B cell (primary cell): ENCODE results near the gene PNMA3. TPM values are rescaled to one million over a fixed set of nuclear protein-coding genes. Genes with fewer than 3 reads are reported as not detected.

Source experiments
- ATAC-seq: fragments of 200-7000 bp; cut with Tn5 transposase; one replicate; pipeline ENCODE4 v1.10.0; 2021; ENCODE audit warnings: low read depth, mild to moderate bottlenecking, moderate number of reproducible peaks, moderate library complexity
- CTCF ChIA-PET: fragments of 350-600 bp; sonication (Branson Sonifier 250); formaldehyde crosslinking; loops from one replicate; lab custom pipeline; 2021; ENCODE audit warnings: antibody characterized with exemption, inconsistent platforms; lab: Charles Lee
- POLR2A ChIA-PET: fragments of 350-600 bp; sonication (Branson Sonifier 250); formaldehyde crosslinking; loops from one replicate; lab custom pipeline; 2021; ENCODE audit warnings: antibody characterized with exemption; lab: Charles Lee
- DNase-seq: peaks from one replicate; pipeline ENCODE4 v3.0.0; 2013
- H2AFZ ChIP-seq: 2 replicates; pipeline ENCODE4 v1.6.1; 2012; ENCODE audit warnings: mild to moderate bottlenecking, low read depth, low read length; ENCODE audit not compliant: insufficient read depth, poor library complexity, severe bottlenecking
- H3K27ac ChIP-seq, 2 donors: 1 replicate in 1 of 2; 2 replicates in 1 of 2; pipeline ENCODE4 v1.5.1; 2012 to 2013; ENCODE audit warnings: low read length in 2 of 2, mild to moderate bottlenecking in 2 of 2, moderate library complexity in 1 of 2
- H3K27me3 ChIP-seq, 4 experiments: fragments of 200-600 bp in 1 of 4; sonication (generic) in 1 of 4; replicated peaks in 1 of 4; 1 replicate in 2 of 4; 2 replicates in 2 of 4; pipeline versions ENCODE4 v1.6.1 to v1.7.0; 2013 to 2016; ENCODE audit warnings: low read length in 3 of 4, mild to moderate bottlenecking in 2 of 4, mixed read lengths in 1 of 4, moderate library complexity in 1 of 4; ENCODE audit not compliant: insufficient read depth in 4 of 4, control insufficient read depth in 3 of 4; ENCODE audit errors: control extremely low read depth in 1 of 4
- H3K36me3 ChIP-seq, 2 experiments: replicated peaks in 1 of 2; 1 replicate in 1 of 2; 2 replicates in 1 of 2; pipeline versions ENCODE4 v1.6.1 to v1.7.1; 2013; ENCODE audit warnings: low read length in 1 of 2; ENCODE audit not compliant: insufficient read depth in 2 of 2, control insufficient read depth in 1 of 2; ENCODE audit errors: control extremely low read depth in 1 of 2, extremely low read depth in 1 of 2
- H3K4me1 ChIP-seq, 2 donors: fragments of 200-600 bp in 1 of 2; sonication (generic) in 1 of 2; 1 replicate in 1 of 2; 2 replicates in 1 of 2; pipeline versions ENCODE4 v1.5.1 to v1.6.1; 2013 to 2017; ENCODE audit warnings: low read length in 2 of 2; ENCODE audit not compliant: control insufficient read depth in 2 of 2, insufficient read depth in 2 of 2
- H3K4me2 ChIP-seq: replicated peaks from 2 replicates; pipeline ENCODE3; 2012; ENCODE audit warnings: mild to moderate bottlenecking, low read depth, low read length; ENCODE audit not compliant: poor library complexity, severe bottlenecking
- H3K4me3 ChIP-seq, 5 experiments: fragments of 200-600 bp in 1 of 5; sonication (generic) in 1 of 5; 1 replicate in 3 of 5; 2 replicates in 2 of 5; pipeline versions ENCODE4 v1.5.1 to v1.7.0; 2011 to 2016; ENCODE audit warnings: low read length in 4 of 5, mild to moderate bottlenecking in 4 of 5, low read depth in 2 of 5, control low read depth in 1 of 5, moderate library complexity in 1 of 5; ENCODE audit not compliant: insufficient read depth in 1 of 5; ENCODE audit errors: control extremely low read depth in 1 of 5, extremely low read depth in 1 of 5
- H3K79me2 ChIP-seq: fragments of 200-600 bp; sonication (generic); one replicate; pipeline ENCODE4 v1.6.0; 2016; ENCODE audit warnings: low read length; ENCODE audit not compliant: control insufficient read depth, insufficient read depth
- H3K9ac ChIP-seq: fragments of 200-600 bp; sonication (generic); 2 replicates; pipeline ENCODE4 v1.6.1; 2017; ENCODE audit warnings: mild to moderate bottlenecking, low read length, moderate library complexity
- H3K9me3 ChIP-seq, 3 donors: one replicate each; pipeline versions ENCODE4 v1.6.1 to v1.7.1; 2013; ENCODE audit warnings: low read length in 2 of 3; ENCODE audit not compliant: control insufficient read depth in 2 of 3, insufficient read depth in 1 of 3; ENCODE audit errors: control extremely low read depth in 1 of 3
- H4K20me1 ChIP-seq: 2 replicates; pipeline ENCODE4 v1.6.0; 2012; ENCODE audit warnings: mild to moderate bottlenecking, low read length; ENCODE audit not compliant: insufficient read depth, control insufficient read depth, poor library complexity, severe bottlenecking
- H3K27ac Mint-ChIP-seq: one replicate; pipeline ENCODE4 v1.8.0; 2021; ENCODE audit warnings: mixed read lengths
- H3K27me3 Mint-ChIP-seq: one replicate; pipeline ENCODE4 v1.8.0; 2021; ENCODE audit warnings: mixed read lengths
- H3K4me1 Mint-ChIP-seq: one replicate; pipeline ENCODE4 v1.8.0; 2021; ENCODE audit warnings: mixed read lengths
- H3K4me3 Mint-ChIP-seq: one replicate; pipeline ENCODE4 v1.8.0; 2021; ENCODE audit warnings: mixed read lengths
- H3K9me3 Mint-ChIP-seq: one replicate; pipeline ENCODE4 v1.8.0; 2022; ENCODE audit warnings: mixed read lengths; ENCODE audit not compliant: insufficient read depth
- CTCF ChIP-seq: fragments of 200-600 bp; IDR thresholded peaks from one replicate; pipeline ENCODE4 v1.8.0; 2022; ENCODE audit warnings: antibody characterized with exemption, mild to moderate bottlenecking
- EZH2 ChIP-seq: IDR thresholded peaks from 2 replicates; pipeline ENCODE4 v1.6.1; 2012; ENCODE audit warnings: borderline replicate concordance, low read depth, mild to moderate bottlenecking, moderate library complexity, low read length; ENCODE audit not compliant: insufficient read depth, poor library complexity, severe bottlenecking
- WGBS: methylation state at CpG from one replicate; pipeline ENCODE4 v1.1.5; 2013; ENCODE audit warnings: missing lambda C conversion rate; ENCODE audit not compliant: insufficient coverage; 5-methylcytosine and 5-hydroxymethylcytosine counted together
- intact Hi-C: fragments of 100-400 bp; cut with micrococcal nuclease; formaldehyde crosslinking; loops from one replicate; pipeline ENCODE4 v1.10.0; 2022
- polyA plus RNA-seq: library from polyadenylated mRNA; depleted of rRNA; stranded (reverse); fragments of >200 nt; gene quantifications from 2 replicates; pipeline ENCODE4 v1.2.3, GENCODE V29; 2012
- total RNA-seq, 2 donors: library from RNA; stranded (reverse); fragments of 120-200 nt in 1 of 2; gene quantifications; 1 replicate in 1 of 2; 2 replicates in 1 of 2; pipeline versions ENCODE4 v1.2.3 to v1.2.4, GENCODE V29; 2013 to 2022

PNMA3 gene
- total and polyA plus RNA-seq, 2 donors (not counting 1 experiment from before 2014, with no cell fraction given) = 3.3 to 3.8 TPM

GRCh38 chrX:153029162-153029561, 27.1 kb upstream of the PNMA3 start:
- TF ChIP-seq EZH2 (no peak), CTCF (no peak)
- Histone ChIP-seq H2AFZ (no peak overlapping the region), H3K9ac (no peak overlapping the region), H3K27ac (no peak overlapping the region), H3K36me3 (no peaks in the 10 kb centered on the region), H3K4me3 (no peak overlapping the region), H3K79me2 (no peaks in the 10 kb centered on the region), H3K27me3 (no peaks in the 10 kb centered on the region), H3K9me3 (peaks cover 0 to 6% (median 0%) of the 10 kb centered on the region in 3 donors), H3K4me1 (peaks cover 0 to 13% of the 10 kb centered on the region in 2 donors), H4K20me1 (no peaks in the 10 kb centered on the region), H3K4me2 (no peak overlapping the region)
- H3K4me3 Mint-ChIP-seq = peak overlapping the region; percentile 19
- no peak overlapping the region for H3K27ac Mint-ChIP-seq
- CTCF ChIA-PET = no interaction called here
- H3K4me1 Mint-ChIP-seq = peaks cover 11% of the 10 kb centered on the region
- H3K27me3 Mint-ChIP-seq = no peaks in the 10 kb centered on the region
- no peaks in the 10 kb centered on the region for H3K9me3 Mint-ChIP-seq
- no CpG with 5 or more reads among the region's 2 CpGs for WGBS
- POLR2A ChIA-PET = no interaction called here
- intact Hi-C loops = no loop called here
- DNase-seq = no peak
- ATAC-seq = no peak

GRCh38 chrX:153029875-153030274, 26.4 kb upstream of the PNMA3 start:
- H3K9me3 Mint-ChIP-seq = no peaks in the 10 kb centered on the region
- peaks cover 0 to 13% of the 10 kb centered on the region in 2 donors for H3K4me1 ChIP-seq
- H4K20me1 ChIP-seq = no peaks in the 10 kb centered on the region
- no peaks in the 10 kb centered on the region for H3K27me3 Mint-ChIP-seq
- no peak overlapping the region for H3K9ac ChIP-seq
- ATAC-seq = no peak
- H3K9me3 ChIP-seq = peaks cover 0 to 6% (median 0%) of the 10 kb centered on the region in 3 donors
- intact Hi-C loops = no loop called here
- H3K27me3 ChIP-seq = no peaks in the 10 kb centered on the region
- no peak for DNase-seq
- H3K79me2 ChIP-seq = no peaks in the 10 kb centered on the region
- H3K4me2 ChIP-seq = no peak overlapping the region
- H3K4me3 Mint-ChIP-seq = no peak overlapping the region
- H3K27ac Mint-ChIP-seq = no peak overlapping the region
- WGBS = 96% methylated on average over 9 of the region's 11 CpGs
- H3K27ac ChIP-seq = no peak overlapping the region
- no peak overlapping the region for H3K4me3 ChIP-seq
- no peaks in the 10 kb centered on the region for H3K36me3 ChIP-seq
- H3K4me1 Mint-ChIP-seq = peaks cover 11% of the 10 kb centered on the region
- CTCF ChIA-PET = no interaction called here
- no peak for TF ChIP-seq CTCF
- no peak for TF ChIP-seq EZH2
- H2AFZ ChIP-seq = no peak overlapping the region
- POLR2A ChIA-PET = no interaction called here
